SU-DHL-6 (cell line): Measurements from ENCODE around the gene HSPA13.

Source experiments
- EZH2phosphoT487 ChIP-seq: fragments of 200-600 bp; sonication (generic), shearing (Covaris generic); conservative IDR thresholded peaks from 2 replicates; pipeline ENCODE4 v1.6.1; 2018; ENCODE audit warnings: mild to moderate bottlenecking, antibody characterized with exemption, low read length, moderate library complexity, mixed read lengths
- TF ChIP-seq, protein P1 (sequence below): fragments of 200-600 bp; sonication (generic); IDR thresholded peaks from one replicate; pipeline ENCODE4 v1.5.1; 2017; ENCODE audit warnings: antibody characterized with exemption, mild to moderate bottlenecking, low read length, moderate library complexity; ENCODE audit not compliant: insufficient read depth, poor library complexity, severe bottlenecking

DNA sequence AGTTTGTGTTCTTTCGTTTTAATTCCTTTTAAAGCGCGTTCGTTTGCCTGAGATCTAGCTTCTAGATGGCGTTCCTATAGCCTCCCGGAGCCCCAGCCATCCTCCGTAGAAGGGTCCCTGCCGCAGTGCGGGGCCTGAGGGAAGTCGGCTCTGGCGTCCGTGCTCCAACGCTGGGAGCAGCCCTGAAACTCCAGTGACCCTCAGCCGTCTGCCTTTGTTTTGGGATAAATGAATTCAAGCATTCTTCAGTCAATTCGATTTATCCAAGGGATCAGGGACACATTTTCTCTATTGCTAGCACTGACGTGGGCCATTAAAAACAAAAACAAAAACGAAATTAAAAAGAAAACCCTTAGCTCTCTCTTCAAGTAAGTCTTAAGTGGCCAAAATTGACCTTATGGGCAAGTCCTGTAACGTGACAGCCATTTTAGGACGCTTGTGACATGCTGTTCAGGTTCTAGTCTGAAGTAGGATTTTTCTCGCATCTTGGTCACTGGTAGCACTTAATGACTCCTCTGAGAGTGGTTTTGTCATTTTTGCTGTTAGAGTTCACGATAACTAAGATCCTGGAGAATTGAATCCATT is 742 bp upstream of the HSPA13 start:
- TF ChIP-seq, protein P1, sequence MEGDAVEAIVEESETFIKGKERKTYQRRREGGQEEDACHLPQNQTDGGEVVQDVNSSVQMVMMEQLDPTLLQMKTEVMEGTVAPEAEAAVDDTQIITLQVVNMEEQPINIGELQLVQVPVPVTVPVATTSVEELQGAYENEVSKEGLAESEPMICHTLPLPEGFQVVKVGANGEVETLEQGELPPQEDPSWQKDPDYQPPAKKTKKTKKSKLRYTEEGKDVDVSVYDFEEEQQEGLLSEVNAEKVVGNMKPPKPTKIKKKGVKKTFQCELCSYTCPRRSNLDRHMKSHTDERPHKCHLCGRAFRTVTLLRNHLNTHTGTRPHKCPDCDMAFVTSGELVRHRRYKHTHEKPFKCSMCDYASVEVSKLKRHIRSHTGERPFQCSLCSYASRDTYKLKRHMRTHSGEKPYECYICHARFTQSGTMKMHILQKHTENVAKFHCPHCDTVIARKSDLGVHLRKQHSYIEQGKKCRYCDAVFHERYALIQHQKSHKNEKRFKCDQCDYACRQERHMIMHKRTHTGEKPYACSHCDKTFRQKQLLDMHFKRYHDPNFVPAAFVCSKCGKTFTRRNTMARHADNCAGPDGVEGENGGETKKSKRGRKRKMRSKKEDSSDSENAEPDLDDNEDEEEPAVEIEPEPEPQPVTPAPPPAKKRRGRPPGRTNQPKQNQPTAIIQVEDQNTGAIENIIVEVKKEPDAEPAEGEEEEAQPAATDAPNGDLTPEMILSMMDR, result no peak
- no peak for TF ChIP-seq EZH2phosphoT487
